Activated CD4-positive, CD25-positive, alpha-beta regulatory T cell treated with anti-CD3 and anti-CD28 coated beads, Interleukin-2, amount 50 U/mL, for 72 hours (primary cell): ENCODE data around the gene SCAPER.

Source experiments
- DNase-seq: peaks from one replicate; pipeline ENCODE4 v3.0.0; 2021

Gene SCAPER

GRCh38 chr15:76664895-76665294 is 240.2 kb downstream of the SCAPER start:
- DNase-seq = no peak

GRCh38 chr15:76664411-76664810 is 240.7 kb downstream of the SCAPER start:
- no peak for DNase-seq

DNA sequence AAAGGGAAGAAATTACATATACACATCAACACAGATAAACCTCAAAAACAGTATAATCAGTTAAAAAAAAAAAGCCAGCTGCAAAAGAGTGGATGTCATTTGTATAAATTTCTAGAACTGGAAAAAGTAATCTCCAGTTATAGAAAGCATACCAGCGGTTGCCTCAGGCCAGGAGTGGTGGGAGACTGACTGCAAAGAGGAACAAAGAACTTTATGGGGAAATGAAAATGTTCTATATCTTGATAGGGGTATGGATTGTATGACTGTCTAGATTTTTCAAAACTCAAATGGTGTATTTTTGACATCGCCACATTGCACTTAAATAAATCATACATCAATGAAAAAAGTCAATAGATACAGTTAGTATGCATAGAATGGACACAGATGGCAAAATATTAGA is 241.6 kb downstream of the SCAPER start:
- DNase-seq = no peak

- no peak for DNase-seq
Observed at GRCh38 chr15:76648732-76649444, 256.3 kb downstream of the SCAPER start.

DNA sequence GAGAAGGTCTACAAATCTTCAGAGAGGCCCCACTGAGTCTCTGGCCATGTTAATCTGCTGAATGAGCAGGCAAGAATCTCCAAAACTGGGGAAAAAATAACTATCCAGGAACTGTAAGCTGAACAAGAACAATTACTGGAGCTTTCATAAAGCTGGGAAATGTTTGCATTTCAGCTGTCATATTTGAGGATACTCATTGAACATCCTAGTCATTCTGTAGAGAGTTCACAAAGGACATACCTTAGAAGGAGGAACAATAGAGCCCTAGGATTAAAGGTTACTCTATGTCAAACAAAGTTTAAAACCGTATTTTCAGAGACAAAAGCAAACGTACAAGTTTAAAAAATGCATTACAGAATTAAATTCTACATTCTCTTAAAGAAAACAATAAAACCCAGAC is 257.5 kb downstream of the SCAPER start:
- no peak for DNase-seq

DNA sequence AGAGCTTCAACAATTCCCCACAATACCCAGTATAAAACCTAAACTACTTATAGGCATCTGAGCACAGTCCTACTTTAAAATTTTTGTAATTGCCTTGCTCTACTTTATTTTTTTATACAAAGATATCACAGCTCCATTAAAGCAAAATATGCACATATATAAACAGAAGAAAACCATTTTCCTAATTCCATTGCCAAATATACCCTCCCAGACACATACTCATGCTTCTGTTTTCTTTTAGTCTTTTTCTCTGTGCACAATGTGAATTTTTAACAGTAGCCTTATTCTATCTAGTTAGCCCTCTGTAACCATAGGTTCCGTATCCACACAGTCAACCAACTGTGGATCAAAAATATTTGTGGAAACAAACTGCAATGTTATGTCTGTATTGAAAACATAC is 260.5 kb downstream of the SCAPER start:
- DNase-seq = no peak

DNA sequence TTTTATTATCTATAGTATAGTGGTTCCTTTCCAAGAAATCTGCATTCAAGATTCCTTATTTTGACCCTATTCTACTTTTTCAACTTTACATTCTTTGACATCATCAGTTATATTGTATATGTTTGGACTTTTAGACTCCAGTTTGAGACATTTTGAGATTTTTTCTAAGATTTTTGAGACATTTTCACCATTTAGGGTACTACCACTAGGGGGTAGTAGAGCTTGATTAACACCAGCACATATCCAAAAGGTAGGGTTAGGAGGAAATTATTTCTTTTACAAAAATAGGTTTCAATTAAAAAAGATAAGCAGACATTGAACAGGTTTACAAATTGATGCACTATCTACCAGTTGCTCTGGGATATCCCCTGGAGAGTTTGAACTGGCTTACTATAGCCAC is 262.5 kb downstream of the SCAPER start:
- no peak for DNase-seq

DNA sequence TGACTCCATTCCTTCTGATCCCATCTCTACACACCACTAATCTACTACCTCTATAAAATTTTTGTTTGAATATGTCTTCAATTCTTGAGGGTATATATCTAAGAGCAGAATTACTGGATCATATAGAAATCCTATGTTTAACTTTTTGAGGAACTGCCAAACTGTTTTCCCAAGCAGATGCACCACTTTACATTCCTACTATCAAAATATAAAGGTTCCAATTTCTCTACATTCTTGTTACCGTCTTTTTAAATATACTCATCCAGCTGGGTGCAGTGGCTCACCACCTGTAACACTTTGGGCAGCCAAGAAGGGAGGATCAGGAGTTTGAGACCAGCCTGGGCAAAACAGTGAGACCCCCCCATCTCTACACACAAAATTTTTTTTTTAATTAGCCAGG is 268.0 kb downstream of the SCAPER start:
- DNase-seq = no peak

DNA sequence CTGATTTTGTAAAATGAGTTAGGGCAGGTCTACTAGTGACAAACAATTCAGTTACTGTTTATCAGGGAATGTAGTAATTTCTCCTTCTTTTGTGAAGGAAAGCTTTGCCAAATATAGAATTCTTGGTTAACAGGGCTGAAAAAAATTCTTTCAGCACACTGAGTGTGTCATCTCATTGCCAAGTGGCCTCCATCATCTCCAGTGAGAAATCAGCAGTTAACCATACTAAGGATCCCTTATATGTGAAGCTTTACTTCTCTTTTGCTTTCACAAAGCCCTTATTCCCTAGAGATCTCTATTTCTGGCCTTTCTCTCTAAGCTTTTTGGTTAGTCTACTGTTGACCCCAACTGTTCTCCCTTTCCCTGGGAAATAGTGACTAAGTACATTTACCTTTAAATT is 269.1 kb downstream of the SCAPER start:
- no peak for DNase-seq

DNA sequence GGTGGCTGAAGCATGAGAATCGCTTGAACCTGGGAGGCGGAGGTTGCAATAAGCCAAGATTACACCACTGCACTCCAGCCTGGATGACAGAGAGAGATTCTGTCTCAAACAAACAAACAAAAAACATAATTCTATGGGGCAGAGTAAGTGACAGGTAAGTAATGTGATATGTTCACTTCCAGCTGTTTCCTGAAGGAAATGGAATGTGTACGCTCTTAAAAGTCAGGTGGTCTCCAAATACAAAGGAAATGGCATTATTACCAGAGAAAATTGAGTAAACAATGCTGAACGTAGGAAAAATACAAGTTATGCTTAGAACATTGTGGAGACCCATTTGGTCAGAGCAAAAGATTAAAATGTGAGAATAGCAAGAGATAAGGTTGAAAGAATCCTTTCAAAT is 278.5 kb downstream of the SCAPER start:
- no peak for DNase-seq

DNA sequence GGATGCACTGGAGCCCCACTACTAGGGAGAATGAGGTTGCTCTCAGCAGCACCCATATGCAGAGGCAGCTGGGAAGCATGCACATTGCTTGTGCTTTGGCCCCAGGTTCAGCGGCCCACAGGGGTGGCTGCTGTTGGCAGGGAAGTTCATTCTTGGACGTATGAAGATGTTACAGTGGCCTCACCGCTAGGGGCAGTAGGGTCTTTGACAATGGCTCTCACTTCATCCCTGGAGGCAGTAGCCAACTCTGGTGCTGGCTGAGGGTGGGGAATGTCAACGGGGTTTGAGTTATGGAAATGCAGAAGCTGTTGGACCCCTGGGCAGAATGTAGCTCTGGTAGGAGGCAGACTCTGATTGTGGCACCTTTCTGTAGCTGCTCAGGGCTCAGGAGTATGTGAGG is 279.9 kb downstream of the SCAPER start:
- DNase-seq = no peak

DNA sequence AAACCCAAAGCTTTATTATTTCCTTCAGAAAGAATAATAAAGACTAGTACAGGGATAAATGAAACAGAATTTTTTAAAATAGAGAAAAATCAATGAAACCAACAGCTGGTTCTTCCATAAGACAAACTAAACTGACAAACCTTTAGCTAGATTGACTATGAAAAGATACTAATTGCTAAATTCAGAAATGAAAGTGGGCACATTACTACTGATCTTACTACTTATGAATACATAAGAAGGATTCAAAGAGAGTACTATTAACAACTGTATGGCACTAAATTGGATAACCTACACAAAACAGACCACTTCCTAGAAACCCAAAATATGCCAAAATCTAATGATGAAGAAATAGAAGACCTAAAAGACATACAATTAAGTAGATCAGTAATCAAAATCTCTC is 290.4 kb downstream of the SCAPER start:
- no peak for DNase-seq

DNA sequence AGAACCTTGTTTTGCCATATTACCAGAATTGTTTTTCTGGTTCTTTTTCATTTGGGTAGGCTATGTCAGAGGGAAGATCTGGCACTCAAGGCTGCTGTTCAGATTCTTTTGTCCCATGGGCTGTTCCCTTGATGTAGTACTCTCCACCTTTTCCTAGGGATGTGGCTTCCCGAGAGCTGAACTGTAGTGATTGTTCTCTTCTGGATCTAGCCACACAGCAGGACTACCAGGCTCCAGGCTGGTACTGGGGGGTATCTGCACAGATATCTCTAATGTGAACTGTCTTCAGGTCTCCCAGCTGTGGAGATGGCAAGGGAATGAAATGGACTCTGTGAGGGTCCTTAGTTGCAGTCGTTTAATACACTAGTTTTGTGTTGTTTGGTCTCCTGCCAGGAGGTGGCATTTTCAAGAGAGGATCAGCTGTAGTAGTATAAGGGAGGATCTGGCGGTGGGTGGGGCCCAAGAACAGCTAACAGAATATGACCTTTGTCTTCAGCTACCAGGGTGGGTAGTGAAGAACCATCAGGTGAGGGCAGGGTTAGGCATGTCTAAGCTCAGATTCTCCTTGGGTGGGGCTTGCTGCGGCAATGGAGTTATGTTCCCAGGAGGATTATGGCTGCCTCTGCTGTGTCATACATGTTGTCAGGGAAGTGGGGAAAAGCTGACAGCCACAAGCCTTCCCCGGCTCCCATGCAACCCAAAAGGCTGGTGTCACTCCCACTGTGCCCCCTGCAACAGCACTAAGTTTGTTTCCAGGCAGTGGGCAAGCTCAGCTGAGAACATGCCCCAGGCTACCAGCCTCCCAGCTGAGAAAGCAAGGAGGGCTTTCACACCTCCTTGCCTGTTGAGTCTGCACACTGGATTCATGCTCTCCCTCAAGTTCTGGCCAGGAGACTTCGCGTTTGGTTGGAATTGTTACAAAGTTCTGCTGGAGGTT is 316.1 kb downstream of the SCAPER start:
- no peak for DNase-seq

DNA sequence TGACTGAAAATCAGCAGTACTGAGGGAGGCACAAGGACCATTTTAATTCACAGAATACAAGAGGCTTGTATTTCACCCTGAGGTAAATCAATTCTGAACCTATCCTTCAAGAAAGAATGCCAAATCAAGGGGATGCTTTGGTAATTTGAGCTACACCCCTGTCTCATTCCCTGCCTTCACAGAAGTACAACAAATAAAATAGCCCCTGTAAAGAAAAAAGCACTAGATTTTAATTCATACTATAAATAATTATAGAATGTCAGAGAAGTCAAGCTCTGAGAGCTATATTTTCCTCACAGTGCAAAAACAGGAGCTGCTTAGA is 319.6 kb downstream of the SCAPER start:
- DNase-seq = no peak

DNA sequence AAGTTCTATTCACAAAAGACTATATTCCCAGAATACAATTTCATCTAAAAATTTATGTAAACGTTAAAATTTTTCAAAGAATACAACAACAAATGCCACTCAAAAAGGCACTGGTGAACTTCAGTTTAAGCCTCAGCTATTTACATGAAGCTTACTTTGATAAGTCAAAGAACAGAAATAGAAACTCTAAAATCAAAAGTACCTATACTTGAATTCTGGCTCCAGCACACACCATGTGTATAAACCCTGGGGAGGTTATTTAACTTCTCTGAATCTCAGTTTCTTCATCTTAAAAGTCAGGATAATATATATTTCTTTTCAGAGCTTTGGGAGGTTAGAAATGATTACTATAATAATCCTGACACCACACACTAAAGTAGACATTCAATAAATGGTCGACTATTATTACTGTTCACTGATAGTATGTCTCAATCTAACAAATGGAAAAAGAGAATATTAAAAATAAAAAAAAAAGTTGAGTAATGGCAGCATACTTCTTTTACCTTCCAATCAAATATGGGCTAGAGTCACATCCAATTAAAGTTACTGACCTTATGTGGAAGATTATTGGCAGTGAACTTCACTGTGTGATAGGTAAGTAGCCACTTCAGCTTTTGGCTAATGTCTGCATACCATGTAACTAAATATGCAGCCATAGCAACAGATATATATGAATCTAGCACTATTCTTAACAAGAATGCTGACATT is 320.1 kb downstream of the SCAPER start:
- DNase-seq = no peak

GRCh38 chr15:76582550-76582949 is 322.6 kb downstream of the SCAPER start:
- DNase-seq = no peak

DNA sequence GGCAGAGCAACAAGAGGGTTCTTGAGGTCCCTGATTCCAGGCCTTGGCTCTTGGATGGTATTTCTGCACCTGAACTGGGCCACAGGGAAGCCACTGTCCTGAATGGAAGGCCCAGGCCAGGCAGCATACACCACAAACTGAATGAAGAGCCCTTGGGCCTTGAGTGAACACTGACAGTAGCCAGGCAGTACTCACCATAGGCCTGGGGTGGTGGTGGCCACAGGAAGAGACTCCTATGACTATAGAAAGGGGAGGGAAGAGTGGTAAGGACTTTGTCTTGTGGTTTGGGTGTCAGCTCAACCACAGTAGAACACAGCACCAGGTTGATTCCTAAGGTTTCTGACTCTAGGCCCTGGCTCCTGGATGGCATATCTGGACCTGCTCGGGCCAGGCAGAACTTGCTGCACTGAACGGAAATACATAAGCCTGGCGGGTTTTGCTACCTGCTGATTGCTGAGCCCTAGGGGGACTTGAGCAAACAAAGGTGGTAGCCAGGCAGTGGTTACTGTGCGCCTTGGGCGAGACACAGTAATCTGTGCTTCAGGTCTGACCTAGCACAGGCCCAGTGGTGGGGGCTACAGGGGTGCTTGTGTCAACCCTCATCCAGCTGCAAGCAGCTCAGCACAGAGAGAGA is 327.1 kb downstream of the SCAPER start:
- DNase-seq = no peak

GRCh38 chr15:76576523-76577279 is 328.4 kb downstream of the SCAPER start:
- no peak for DNase-seq

GRCh38 chr15:76575679-76576078 is 329.5 kb downstream of the SCAPER start:
- no peak for DNase-seq

DNA sequence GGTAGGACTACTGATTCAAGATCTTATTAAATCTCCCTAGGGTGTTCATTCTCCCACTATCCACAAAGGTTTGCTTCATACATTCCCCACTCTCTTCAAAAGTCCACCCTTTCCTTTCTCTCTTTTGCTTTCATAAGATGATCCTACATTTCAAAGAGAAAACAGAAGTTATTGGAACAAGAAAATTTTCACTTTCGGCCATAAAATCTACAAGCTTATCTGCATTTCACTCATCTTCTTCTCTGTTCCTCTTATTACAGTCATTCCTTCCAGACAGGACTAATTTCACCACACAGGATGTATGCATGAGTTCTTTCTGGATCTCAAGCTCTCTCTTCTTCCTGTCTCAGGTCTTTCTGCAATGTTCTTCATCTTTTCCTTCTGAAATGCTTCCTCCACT is 329.9 kb downstream of the SCAPER start:
- no peak for DNase-seq

DNA sequence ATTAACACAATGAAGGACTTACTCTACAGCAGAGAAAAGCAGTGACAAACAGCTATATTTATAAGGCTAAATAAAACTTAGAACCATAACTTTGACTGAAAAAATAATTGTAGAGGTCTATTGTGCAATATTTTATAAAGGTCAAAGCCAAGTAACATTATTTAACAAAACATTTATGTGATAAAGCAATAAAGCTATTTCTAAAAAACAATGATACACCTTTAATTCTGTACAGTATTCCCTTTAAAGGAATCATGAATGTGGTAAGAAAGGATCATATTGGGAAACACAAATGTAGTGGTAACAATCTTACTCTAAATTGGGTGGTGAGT is 332.2 kb downstream of the SCAPER start:
- no peak for DNase-seq

DNA sequence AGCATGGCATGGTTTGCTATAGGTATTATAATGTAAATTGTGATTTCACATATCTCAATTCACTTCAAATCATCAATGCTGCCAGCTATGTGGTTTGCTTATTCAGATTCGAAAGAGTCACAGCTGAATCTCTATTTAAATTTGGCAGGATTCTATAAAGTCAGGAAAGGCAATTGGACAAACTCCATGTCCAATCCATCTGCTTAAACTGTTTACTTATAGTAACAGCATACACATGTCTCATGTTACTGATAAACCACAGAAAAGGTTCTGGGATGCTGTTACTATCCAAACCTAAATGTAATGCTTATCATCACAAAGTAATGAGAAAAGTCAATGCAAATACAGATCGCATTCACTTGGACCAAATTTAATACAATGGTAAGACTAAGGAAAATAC is 338.9 kb downstream of the SCAPER start:
- no peak for DNase-seq

GRCh38 chr15:76565366-76565765 is 339.8 kb downstream of the SCAPER start:
- no peak for DNase-seq
